ENCODE data around the gene IPO4.

- no peak for TF ChIP-seq REST (IDR thresholded peaks at IDR 0.05; ENCODE audit: low read depth)
- TF ChIP-seq CTCF (IDR thresholded peaks at IDR 0.05 in 2 of 3, conservative IDR thresholded peaks at IDR 0.05 in 1 of 3; ENCODE audit: borderline replicate concordance in 1 of 3, insufficient read depth in 1 of 3, low read depth in 2 of 3, low read length in 2 of 3): no peak
- no peak for TF ChIP-seq EZH2 (IDR thresholded peaks at IDR 0.05)
- no peak for TF ChIP-seq YY1 (IDR thresholded peaks at IDR 0.05; ENCODE audit: extremely low read depth, insufficient replicate concordance, low read depth, low read length)
- no peak for TF ChIP-seq FOSL1 (IDR thresholded peaks at IDR 0.05; ENCODE audit: low read depth)
- TF ChIP-seq POLR2AphosphoS5 (IDR thresholded peaks at IDR 0.05; ENCODE audit: low read depth, low read length): no peak
- no peak for TF ChIP-seq SIN3A (IDR thresholded peaks at IDR 0.05; ENCODE audit: low read depth)
These were observed 44.2 kb downstream of the IPO4 start for GRCh38 chr14:24144451-24144850.
